ENCODE results near the gene OGDH.

OGDH gene

DNA sequence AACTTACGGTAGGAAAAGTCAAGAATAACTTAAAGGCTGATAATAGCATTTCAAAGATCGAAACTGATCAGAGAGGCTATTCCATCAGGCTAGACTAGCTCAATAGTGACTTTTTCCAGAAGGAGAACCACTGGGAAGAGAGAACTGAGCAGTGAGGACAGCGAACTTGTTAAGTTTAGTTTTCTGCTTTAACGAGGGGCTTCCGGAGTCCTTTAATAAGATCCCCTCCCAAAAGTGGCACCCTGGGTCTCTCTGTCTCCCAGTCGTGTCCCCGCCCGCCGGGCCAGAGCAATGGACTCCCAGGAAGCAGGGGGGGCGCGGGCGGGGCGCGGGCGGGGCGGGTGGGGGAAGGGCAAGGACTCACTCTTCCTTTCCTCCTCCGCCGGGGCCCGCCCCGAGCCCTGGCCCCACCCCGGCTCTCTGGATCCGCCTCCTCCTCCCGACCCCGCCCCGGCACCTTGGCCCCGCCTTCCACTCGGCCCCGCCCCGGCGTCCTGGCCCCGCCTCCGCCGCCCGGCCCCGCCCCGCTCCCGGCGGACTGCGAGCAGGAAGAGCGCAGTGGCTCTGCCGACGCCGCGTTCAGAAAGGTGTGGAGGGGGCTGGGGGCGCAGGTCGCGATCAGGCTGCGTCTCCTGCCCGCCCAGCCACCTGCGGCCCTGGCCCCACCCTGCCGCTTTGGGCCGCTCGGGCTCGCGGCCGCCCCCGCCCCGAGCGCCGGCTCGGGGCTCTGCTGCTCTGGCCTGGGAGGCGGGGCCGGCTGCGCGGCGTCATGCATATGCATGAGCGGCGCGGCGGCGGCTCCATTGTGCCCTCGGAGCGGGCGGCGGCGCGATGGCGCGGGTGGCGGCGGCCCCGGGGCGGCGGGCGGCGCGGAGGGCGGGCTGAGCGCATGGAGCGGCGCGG lies 141.9 kb downstream of the OGDH start, which contains the start of gene ZMIZ2:
Gene ZMIZ2, plus strand, starts transcription at position 803 of the 903 bp plus-strand sequence. CDS start 7,403 bp downstream, outside the sequence.
- TF ChIP-seq, protein P1, sequence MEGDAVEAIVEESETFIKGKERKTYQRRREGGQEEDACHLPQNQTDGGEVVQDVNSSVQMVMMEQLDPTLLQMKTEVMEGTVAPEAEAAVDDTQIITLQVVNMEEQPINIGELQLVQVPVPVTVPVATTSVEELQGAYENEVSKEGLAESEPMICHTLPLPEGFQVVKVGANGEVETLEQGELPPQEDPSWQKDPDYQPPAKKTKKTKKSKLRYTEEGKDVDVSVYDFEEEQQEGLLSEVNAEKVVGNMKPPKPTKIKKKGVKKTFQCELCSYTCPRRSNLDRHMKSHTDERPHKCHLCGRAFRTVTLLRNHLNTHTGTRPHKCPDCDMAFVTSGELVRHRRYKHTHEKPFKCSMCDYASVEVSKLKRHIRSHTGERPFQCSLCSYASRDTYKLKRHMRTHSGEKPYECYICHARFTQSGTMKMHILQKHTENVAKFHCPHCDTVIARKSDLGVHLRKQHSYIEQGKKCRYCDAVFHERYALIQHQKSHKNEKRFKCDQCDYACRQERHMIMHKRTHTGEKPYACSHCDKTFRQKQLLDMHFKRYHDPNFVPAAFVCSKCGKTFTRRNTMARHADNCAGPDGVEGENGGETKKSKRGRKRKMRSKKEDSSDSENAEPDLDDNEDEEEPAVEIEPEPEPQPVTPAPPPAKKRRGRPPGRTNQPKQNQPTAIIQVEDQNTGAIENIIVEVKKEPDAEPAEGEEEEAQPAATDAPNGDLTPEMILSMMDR (IDR thresholded peaks at IDR 0.05), result no peak
- peaks cover 10% of the 10 kb centered on the region for H3K36me3 Mint-ChIP-seq (ENCODE audit: low read depth)
- peak; percentile 93 for DNase-seq
- H3K27ac Mint-ChIP-seq, result no peak within 1 kb of the TSS
- no peaks in the 10 kb centered on the region for H3K9me3 Mint-ChIP-seq
- peaks cover 58% of the 10 kb centered on the region for H3K4me1 Mint-ChIP-seq
- peak within 1 kb of the TSS; percentile 90 for H3K4me3 Mint-ChIP-seq
- H3K27me3 Mint-ChIP-seq (ENCODE audit: low read depth, poor library complexity), result peaks cover 2% of the 10 kb centered on the region

- peak overlapping the region; percentile 90 for H3K4me3 Mint-ChIP-seq
- no peaks in the 10 kb centered on the region for H3K9me3 Mint-ChIP-seq
- peaks cover 2% of the 10 kb centered on the region for H3K27me3 Mint-ChIP-seq (ENCODE audit: low read depth, poor library complexity)
- DNase-seq, result peak; percentile 29
- H3K27ac Mint-ChIP-seq, result no peak overlapping the region
- H3K36me3 Mint-ChIP-seq (ENCODE audit: low read depth), result peaks cover 10% of the 10 kb centered on the region
- TF ChIP-seq, protein P1 (IDR thresholded peaks at IDR 0.05), result no peak
- H3K4me1 Mint-ChIP-seq, result peaks cover 51% of the 10 kb centered on the region
Observed at GRCh38 chr7:44748948-44749731, 142.7 kb downstream of the OGDH start.

DNA sequence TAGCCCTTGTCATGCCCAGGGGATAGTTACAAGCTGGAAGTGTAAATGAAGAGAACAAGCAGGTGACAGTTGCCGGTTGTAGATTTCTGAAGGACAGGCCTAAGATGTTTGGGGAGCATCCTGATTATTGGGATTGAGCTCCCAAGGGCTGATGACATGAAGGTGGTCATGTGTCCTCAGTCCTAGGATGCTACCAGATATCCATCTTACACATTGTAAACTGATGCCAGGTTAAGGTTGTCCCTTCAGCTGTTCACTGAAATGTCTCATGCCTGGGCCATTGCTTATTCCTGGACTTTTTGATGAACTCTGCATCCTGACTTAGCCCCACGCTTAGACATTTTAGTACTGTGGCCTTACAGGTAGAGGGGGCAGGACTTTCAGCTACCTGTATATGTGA lies 143.6 kb downstream of the OGDH start:
- H3K9me3 Mint-ChIP-seq, result no peaks in the 10 kb centered on the region
- no peak overlapping the region for H3K27ac Mint-ChIP-seq

GRCh38 chr7:44750424-44750823 lies 144.0 kb downstream of the OGDH start:
- TF ChIP-seq, protein P1 (IDR thresholded peaks at IDR 0.05), result no peak
- H3K4me3 Mint-ChIP-seq, result peak overlapping the region; percentile 90
- no peak for DNase-seq
- no peaks in the 10 kb centered on the region for H3K9me3 Mint-ChIP-seq
- peaks cover 10% of the 10 kb centered on the region for H3K36me3 Mint-ChIP-seq (ENCODE audit: low read depth)
- H3K4me1 Mint-ChIP-seq, result peaks cover 43% of the 10 kb centered on the region
- H3K27ac Mint-ChIP-seq, result no peak overlapping the region
- H3K27me3 Mint-ChIP-seq (ENCODE audit: low read depth, poor library complexity), result peaks cover 2% of the 10 kb centered on the region

More for the DNA sequence above, 143.6 kb downstream of the OGDH start:
- no peak for DNase-seq
- peaks cover 46% of the 10 kb centered on the region for H3K4me1 Mint-ChIP-seq
- TF ChIP-seq, protein P1 (IDR thresholded peaks at IDR 0.05), result no peak
- H3K4me3 Mint-ChIP-seq, result peak overlapping the region; percentile 90
- H3K27me3 Mint-ChIP-seq (ENCODE audit: low read depth, poor library complexity), result peaks cover 2% of the 10 kb centered on the region
- H3K36me3 Mint-ChIP-seq (ENCODE audit: low read depth), result peaks cover 10% of the 10 kb centered on the region

GRCh38 chr7:44750921-44751571 lies 144.6 kb downstream of the OGDH start:
- H3K4me3 Mint-ChIP-seq, result peak overlapping the region; percentile 54
- H3K9me3 Mint-ChIP-seq, result no peaks in the 10 kb centered on the region
- peaks cover 40% of the 10 kb centered on the region for H3K4me1 Mint-ChIP-seq
- H3K36me3 Mint-ChIP-seq (ENCODE audit: low read depth), result peaks cover 10% of the 10 kb centered on the region
- no peak overlapping the region for H3K27ac Mint-ChIP-seq
- DNase-seq, result no peak
- TF ChIP-seq, protein P1 (IDR thresholded peaks at IDR 0.05), result no peak
- peaks cover 2% of the 10 kb centered on the region for H3K27me3 Mint-ChIP-seq (ENCODE audit: low read depth, poor library complexity)

Measured in nephron progenitor cell (in vitro differentiated cells).